Measurements from ENCODE around the gene TMEM91. TPM values are rescaled to one million over a fixed set of nuclear protein-coding genes. Genes with fewer than 3 reads are reported as not detected.

TMEM91 gene
- total and polyA plus RNA-seq, 2 of the 13 experiments (the other 11 are each of a cell fraction or from before 2014, with no cell fraction given): 6.3 to 10.3 TPM

DNA sequence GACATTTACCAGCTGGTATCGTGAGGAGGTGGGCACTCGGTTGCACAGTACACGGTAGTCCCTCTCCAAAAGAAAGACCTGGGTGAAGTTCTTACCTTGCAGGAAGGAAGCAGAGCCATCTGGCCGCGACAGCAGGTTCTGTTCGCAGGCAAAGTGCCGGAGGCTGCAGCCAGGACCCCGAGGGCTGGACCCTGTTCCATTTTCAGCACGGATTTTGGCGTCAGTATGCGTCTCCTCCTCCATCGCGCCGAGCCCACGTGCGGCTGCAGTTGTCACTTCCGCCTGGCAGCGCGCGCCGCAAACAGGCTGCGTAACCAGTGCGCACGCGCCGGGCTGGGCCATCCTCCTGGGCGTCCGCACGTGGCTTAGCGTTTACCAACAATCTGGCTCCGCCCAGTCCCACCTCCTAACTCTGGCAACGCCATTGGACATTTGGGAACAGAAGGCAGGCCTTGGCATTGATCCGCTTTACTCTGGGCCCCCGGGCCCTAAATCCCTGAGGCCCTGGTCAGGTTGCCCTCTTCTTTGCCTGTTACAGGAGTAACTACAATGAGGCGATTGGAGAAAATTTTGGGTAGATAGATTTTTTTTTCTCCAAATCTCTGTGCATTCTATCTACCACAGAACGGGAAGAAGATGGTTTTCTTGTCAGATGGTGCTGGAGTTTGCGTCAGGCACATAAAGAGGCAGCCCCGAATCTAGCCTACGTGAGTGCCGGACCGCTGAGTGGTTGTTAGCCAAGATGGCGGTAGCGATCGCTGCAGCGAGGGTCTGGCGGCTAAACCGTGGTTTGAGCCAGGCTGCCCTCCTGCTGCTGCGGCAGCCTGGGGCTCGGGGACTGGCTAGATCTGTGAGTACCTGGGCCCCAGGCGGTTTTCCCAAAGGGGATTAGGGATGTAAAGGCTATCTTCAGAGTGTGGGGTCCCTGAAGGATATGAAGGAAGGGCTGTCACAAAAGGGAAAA, 21.0 kb downstream of the TMEM91 start, which contains the start of the genes BCKDHA and EXOSC5 (continued):
- TF ChIP-seq FOXM1 (CRISPR knock-in tag; IDR thresholded peaks at IDR 0.05) (0 out of 2 replicates have a peak, but pooled peaks have one; percentile 42), ZNF713 (CRISPR knock-in tag; IDR thresholded peaks at IDR 0.05) (no peak), ATF7-NPFF (CRISPR knock-in tag; IDR thresholded peaks at IDR 0.05; ENCODE audit: low read depth) (peak; percentile 88; the same call in 1 of the 2 replicates), ZNF839 (CRISPR knock-in tag; IDR thresholded peaks at IDR 0.05; ENCODE audit: borderline replicate concordance) (no peak), NCOR1 (IDR thresholded peaks at IDR 0.05; ENCODE audit: borderline replicate concordance, low read length) (peak; percentile 61; the same call in 1 of the 2 replicates), CBFB (CRISPR knock-in tag; IDR thresholded peaks at IDR 0.05) (peak; percentile 65; the same call in 1 of the 2 replicates), ZSCAN21 (CRISPR knock-in tag; IDR thresholded peaks at IDR 0.05; ENCODE audit: borderline replicate concordance) (no peak), NBN (conservative IDR thresholded peaks at IDR 0.05) (no peak), FLYWCH1 (CRISPR knock-in tag; IDR thresholded peaks at IDR 0.05) (no peak), ARNT2 (CRISPR knock-in tag; IDR thresholded peaks at IDR 0.05; ENCODE audit: low read depth) (peak; percentile 78), IRX3 (CRISPR knock-in tag; IDR thresholded peaks at IDR 0.05; ENCODE audit: borderline replicate concordance, low read depth) (no peak), SIX4 (CRISPR knock-in tag; IDR thresholded peaks at IDR 0.05) (no peak), SP2 (CRISPR knock-in tag; IDR thresholded peaks at IDR 0.05) (peak; percentile 79), FOXO1 (CRISPR knock-in tag; IDR thresholded peaks at IDR 0.05) (peak; percentile 67), MAFF (IDR thresholded peaks at IDR 0.05; ENCODE audit: low read depth, low read length) (no peak), ZBTB42 (CRISPR knock-in tag; IDR thresholded peaks at IDR 0.05) (no peak), ZNF619 (CRISPR knock-in tag; IDR thresholded peaks at IDR 0.05) (no peak), SYNCRIP (IDR thresholded peaks at IDR 0.05; ENCODE audit: insufficient read depth, low read depth, low read length) (no peak), ZNF564 (CRISPR knock-in tag; IDR thresholded peaks at IDR 0.05) (peak; percentile 35; the same call in 1 of the 2 replicates), CAMTA2 (CRISPR knock-in tag; IDR thresholded peaks at IDR 0.05; ENCODE audit: borderline replicate concordance) (no peak), MED13 (CRISPR knock-in tag; IDR thresholded peaks at IDR 0.05) (peak; percentile 77)
- TF ChIP-seq, protein P1, sequence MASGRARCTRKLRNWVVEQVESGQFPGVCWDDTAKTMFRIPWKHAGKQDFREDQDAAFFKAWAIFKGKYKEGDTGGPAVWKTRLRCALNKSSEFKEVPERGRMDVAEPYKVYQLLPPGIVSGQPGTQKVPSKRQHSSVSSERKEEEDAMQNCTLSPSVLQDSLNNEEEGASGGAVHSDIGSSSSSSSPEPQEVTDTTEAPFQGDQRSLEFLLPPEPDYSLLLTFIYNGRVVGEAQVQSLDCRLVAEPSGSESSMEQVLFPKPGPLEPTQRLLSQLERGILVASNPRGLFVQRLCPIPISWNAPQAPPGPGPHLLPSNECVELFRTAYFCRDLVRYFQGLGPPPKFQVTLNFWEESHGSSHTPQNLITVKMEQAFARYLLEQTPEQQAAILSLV (CRISPR knock-in tag; IDR thresholded peaks at IDR 0.05; ENCODE audit: borderline replicate concordance): peak; percentile 81; the same call in 1 of the 2 replicates
- TF ChIP-seq, protein P2, sequence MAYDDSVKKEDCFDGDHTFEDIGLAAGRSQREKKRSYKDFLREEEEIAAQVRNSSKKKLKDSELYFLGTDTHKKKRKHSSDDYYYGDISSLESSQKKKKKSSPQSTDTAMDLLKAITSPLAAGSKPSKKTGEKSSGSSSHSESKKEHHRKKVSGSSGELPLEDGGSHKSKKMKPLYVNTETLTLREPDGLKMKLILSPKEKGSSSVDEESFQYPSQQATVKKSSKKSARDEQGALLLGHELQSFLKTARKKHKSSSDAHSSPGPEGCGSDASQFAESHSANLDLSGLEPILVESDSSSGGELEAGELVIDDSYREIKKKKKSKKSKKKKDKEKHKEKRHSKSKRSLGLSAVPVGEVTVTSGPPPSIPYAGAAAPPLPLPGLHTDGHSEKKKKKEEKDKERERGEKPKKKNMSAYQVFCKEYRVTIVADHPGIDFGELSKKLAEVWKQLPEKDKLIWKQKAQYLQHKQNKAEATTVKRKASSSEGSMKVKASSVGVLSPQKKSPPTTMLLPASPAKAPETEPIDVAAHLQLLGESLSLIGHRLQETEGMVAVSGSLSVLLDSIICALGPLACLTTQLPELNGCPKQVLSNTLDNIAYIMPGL (CRISPR knock-in tag; IDR thresholded peaks at IDR 0.05; ENCODE audit: borderline replicate concordance in 1 of 2, low read depth in 1 of 2): 0 out of 4 replicates have a peak, but pooled peaks of 1 of the 2 experiments have one; percentile 28
- TF ChIP-seq, protein P3, sequence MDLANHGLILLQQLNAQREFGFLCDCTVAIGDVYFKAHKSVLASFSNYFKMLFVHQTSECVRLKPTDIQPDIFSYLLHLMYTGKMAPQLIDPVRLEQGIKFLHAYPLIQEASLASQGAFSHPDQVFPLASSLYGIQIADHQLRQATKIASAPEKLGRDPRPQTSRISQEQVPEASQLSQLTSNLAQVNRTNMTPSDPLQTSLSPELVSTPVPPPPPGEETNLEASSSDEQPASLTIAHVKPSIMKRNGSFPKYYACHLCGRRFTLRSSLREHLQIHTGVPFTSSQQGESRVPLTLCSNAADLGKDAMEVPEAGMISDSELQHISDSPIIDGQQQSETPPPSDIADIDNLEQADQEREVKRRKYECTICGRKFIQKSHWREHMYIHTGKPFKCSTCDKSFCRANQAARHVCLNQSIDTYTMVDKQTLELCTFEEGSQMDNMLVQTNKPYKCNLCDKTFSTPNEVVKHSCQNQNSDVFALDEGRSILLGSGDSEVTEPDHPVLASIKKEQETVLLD (CRISPR knock-in tag; IDR thresholded peaks at IDR 0.05; ENCODE audit: low read depth): no peak

All from HepG2 (cell line).